ENCODE results near the gene CLEC3B. TPM values are rescaled to one million over a fixed set of nuclear protein-coding genes. Genes with fewer than 3 reads are reported as not detected.
A peak's percentile ranks its signal among the peaks of the same experiment; 100 is the strongest.

CLEC3B gene
- total and polyA plus RNA-seq, 9 donors: 2.9 to 63.5 (median 12.2) TPM

DNA sequence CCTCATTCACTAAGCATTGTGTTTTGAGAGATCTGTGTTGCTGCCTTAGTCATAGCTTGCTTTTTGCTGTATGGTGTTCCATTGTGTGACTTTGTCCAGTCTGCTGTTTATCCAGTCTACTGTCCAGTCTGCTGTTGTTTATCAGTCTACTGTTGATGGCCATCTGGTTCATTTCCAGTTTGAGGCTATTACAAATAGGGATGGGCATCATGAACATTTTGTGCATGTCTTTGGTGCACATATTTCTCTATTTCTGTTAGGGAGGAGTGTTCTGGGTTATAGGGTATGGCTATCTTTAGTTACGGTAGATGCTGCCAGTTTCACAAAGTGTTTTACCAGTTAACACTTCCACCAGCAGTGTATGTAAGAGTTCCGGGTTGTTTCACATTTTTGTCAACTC lies 22.2 kb upstream of the CLEC3B start:
- intact Hi-C loops (cut with DNase I): no loop called here
- DNase-seq: no peak
- no peaks in the 10 kb centered on the region for H3K36me3 ChIP-seq
- no peak overlapping the region for H3K4me3 ChIP-seq
- peaks cover 6% of the 10 kb centered on the region for H3K4me1 ChIP-seq (ENCODE audit: insufficient read depth)
- H3K27ac ChIP-seq: no peak overlapping the region
- no peak for TF ChIP-seq POLR2A (IDR thresholded peaks at IDR 0.05)
- TF ChIP-seq, protein P1, sequence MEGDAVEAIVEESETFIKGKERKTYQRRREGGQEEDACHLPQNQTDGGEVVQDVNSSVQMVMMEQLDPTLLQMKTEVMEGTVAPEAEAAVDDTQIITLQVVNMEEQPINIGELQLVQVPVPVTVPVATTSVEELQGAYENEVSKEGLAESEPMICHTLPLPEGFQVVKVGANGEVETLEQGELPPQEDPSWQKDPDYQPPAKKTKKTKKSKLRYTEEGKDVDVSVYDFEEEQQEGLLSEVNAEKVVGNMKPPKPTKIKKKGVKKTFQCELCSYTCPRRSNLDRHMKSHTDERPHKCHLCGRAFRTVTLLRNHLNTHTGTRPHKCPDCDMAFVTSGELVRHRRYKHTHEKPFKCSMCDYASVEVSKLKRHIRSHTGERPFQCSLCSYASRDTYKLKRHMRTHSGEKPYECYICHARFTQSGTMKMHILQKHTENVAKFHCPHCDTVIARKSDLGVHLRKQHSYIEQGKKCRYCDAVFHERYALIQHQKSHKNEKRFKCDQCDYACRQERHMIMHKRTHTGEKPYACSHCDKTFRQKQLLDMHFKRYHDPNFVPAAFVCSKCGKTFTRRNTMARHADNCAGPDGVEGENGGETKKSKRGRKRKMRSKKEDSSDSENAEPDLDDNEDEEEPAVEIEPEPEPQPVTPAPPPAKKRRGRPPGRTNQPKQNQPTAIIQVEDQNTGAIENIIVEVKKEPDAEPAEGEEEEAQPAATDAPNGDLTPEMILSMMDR (IDR thresholded peaks at IDR 0.05): no peak
- no peak for TF ChIP-seq EP300 (IDR thresholded peaks at IDR 0.05)
- H3K27me3 ChIP-seq: no peaks in the 10 kb centered on the region
- 85 to 91% (median 85%) methylated on average over 2 of the region's 2 CpGs for WGBS, 3 donors
- no peaks in the 10 kb centered on the region for H3K9me3 ChIP-seq

DNA sequence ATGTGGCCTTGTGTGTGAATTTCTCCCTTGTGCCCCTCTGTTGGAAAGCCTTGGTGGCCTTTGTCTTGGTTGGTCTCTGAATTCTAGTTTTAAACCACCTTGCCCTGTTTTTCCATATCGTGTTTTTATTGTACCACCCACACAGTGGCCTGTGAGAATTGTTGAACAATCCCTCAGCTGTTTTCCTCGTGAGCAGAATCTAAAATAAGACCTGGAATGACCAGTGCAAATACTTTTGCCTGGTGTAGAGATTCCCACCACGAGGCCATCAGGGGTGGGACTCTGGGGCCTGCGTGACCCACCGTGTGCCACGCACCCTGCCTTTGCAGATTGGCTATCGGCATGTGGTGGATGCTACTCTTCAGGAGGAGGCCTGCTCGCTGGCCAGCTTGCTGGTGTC lies 19.0 kb upstream of the CLEC3B start:
- intact Hi-C loops (cut with DNase I): no loop called here
- no peaks in the 10 kb centered on the region for H3K27me3 ChIP-seq
- H3K36me3 ChIP-seq: no peaks in the 10 kb centered on the region
- H3K27ac ChIP-seq: no peak overlapping the region
- no peak for TF ChIP-seq POLR2A (IDR thresholded peaks at IDR 0.05)
- TF ChIP-seq, protein P1 (IDR thresholded peaks at IDR 0.05): no peak
- no peak for TF ChIP-seq EP300 (IDR thresholded peaks at IDR 0.05)
- H3K4me1 ChIP-seq (ENCODE audit: insufficient read depth): peaks cover 15% of the 10 kb centered on the region
- no peak for DNase-seq
- H3K9me3 ChIP-seq: no peaks in the 10 kb centered on the region
- H3K4me3 ChIP-seq: no peak overlapping the region
- WGBS, 3 donors: 63 to 81% (median 66%) methylated on average over 8 of the region's 8 CpGs

DNA sequence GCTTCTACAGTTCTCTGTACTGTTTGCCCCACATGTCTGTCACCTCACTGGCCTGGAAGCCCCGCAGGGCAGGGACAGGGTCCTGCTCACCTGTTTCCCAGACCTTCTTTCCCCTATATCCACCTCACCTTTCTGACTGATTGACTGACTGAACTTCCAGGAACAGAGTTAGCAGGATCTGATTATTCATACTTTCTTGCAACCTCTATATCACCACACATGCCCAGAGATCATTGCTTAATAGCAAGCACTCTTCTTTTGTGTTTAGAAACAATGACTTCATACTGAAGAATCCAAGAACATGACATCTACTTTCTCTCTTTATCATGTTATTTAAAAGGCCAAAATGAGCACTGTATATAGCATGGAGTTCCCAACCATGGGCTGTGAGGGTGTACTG lies 18.0 kb upstream of the CLEC3B start:
- Histone ChIP-seq H3K4me1 (ENCODE audit: insufficient read depth) (peaks cover 21% of the 10 kb centered on the region), H3K27ac (no peak overlapping the region), H3K9me3 (no peaks in the 10 kb centered on the region), H3K4me3 (no peak overlapping the region), H3K36me3 (no peaks in the 10 kb centered on the region), H3K27me3 (no peaks in the 10 kb centered on the region)
- no peak for DNase-seq
- intact Hi-C loops (cut with DNase I): no loop called here
- 88 to 100% (median 100%) methylated on average over 1 of the region's 1 CpG for WGBS, 3 donors
- TF ChIP-seq, protein P1 (IDR thresholded peaks at IDR 0.05): no peak
- TF ChIP-seq POLR2A (IDR thresholded peaks at IDR 0.05) (no peak), EP300 (IDR thresholded peaks at IDR 0.05) (no peak)

DNA sequence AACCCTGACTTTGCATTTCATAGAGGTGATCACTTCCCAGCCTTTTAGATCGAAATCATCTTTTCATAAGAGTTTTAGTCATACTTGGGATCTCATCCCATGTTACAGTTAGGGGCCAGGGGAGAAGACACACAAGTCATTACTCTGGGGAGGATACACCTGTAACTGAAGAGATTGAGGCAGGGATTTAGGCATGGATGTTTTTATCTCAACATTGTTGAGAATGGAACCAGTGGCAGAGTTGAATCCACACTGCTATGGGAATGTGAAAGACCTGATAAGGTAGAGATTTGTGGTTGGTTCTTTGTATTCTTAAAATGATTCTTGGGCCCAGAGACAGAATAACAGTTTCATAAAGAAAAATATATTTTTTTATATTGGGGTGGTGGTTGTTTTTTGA lies 16.2 kb upstream of the CLEC3B start:
- no peaks in the 10 kb centered on the region for H3K9me3 ChIP-seq
- DNase-seq: no peak
- intact Hi-C loops (cut with DNase I): no loop called here
- H3K27me3 ChIP-seq: no peaks in the 10 kb centered on the region
- H3K4me3 ChIP-seq: no peak overlapping the region
- 94 to 100% (median 98%) methylated on average over 1 of the region's 1 CpG for WGBS, 3 donors
- H3K4me1 ChIP-seq (ENCODE audit: insufficient read depth): peaks cover 21% of the 10 kb centered on the region
- H3K27ac ChIP-seq: peak overlapping the region in 1 of 2 donors; percentile 0
- TF ChIP-seq EP300 (IDR thresholded peaks at IDR 0.05): no peak
- TF ChIP-seq, protein P1 (IDR thresholded peaks at IDR 0.05): no peak
- no peak for TF ChIP-seq POLR2A (IDR thresholded peaks at IDR 0.05)
- no peaks in the 10 kb centered on the region for H3K36me3 ChIP-seq

All from ovary (tissue), 9 donors.